HepG2 (cell line): ENCODE data around the gene PIP5K1C. TPM values are rescaled to one million over a fixed set of nuclear protein-coding genes. Genes with fewer than 3 reads are reported as not detected.

ENCODE experiments used
- ATAC-seq: fragments of 200-7000 bp; cut with Tn5 transposase; 3 replicates; pipeline ENCODE4 v1.9.1; 2020; ENCODE audit warnings: mild to moderate bottlenecking, moderate library complexity
- BruUV-seq: library from RNA; stranded (reverse); fragments of 400-500 nt; replicated peaks from 2 replicates; lab custom pipeline; 2021; lab: Mats Ljungman, UMichigan
- CTCF ChIA-PET: fragments of 300-600 bp; formaldehyde crosslinking; extraction: SDS; loops from one replicate; lab custom pipeline; 2021; ENCODE audit warnings: low total read pairs, inconsistent platforms, low intra/inter-chr PET ratio; lab: Yijun Ruan, JAX
- POLR2A ChIA-PET: fragments of 350-600 bp; sonication (Branson Sonifier 250); formaldehyde crosslinking; loops from one replicate; lab custom pipeline; 2020; ENCODE audit warnings: antibody characterized with exemption, inconsistent platforms; lab: Yijun Ruan, JAX
- DNase-seq: peaks from one replicate; pipeline ENCODE4 v3.0.0-alpha.2; 2015; ENCODE audit warnings: low spot score
- FAIRE-seq: peaks from 3 replicates; lab custom pipeline; 2011; peaks lifted over from hg19 to GRCh38; lab: Jason Lieb, UNC
- H2AFZ ChIP-seq: one replicate; pipeline ENCODE4 v1.6.1; 2011; ENCODE audit warnings: low read length, inconsistent platforms
- H3K27ac ChIP-seq: fragments of 300-600 bp; 3 replicates; pipeline ENCODE4 v1.8.0; 2011; ENCODE audit warnings: mixed run types, mild to moderate bottlenecking, mixed read lengths, low read length, inconsistent platforms; ENCODE audit not compliant: insufficient read depth; ENCODE audit errors: extremely low read length
- H3K27me3 ChIP-seq, 2 experiments: fragments of 200-600 bp in 1 of 2; 2 replicates in 1 of 2; 3 replicates in 1 of 2; pipeline versions ENCODE4 v1.6.0 to v1.8.0; 2011; ENCODE audit warnings: low read length in 2 of 2, mild to moderate bottlenecking in 2 of 2, moderate library complexity in 2 of 2, inconsistent platforms in 1 of 2; ENCODE audit not compliant: insufficient read depth in 2 of 2, control insufficient read depth in 1 of 2
- H3K36me3 ChIP-seq, 2 experiments: fragments of 200-600 bp in 1 of 2; replicated peaks in 1 of 2; 2 replicates in 1 of 2; 3 replicates in 1 of 2; pipeline versions ENCODE4 v1.5.1 to v1.8.0; 2011; ENCODE audit warnings: low read length in 2 of 2, inconsistent platforms in 1 of 2; ENCODE audit not compliant: insufficient read depth in 2 of 2, control insufficient read depth in 1 of 2
- H3K4me1 ChIP-seq: 2 replicates; pipeline ENCODE4 v1.5.1; 2012; ENCODE audit warnings: low read length, inconsistent platforms; ENCODE audit not compliant: insufficient read depth
- H3K4me2 ChIP-seq: 2 replicates; pipeline ENCODE4 v1.6.0; 2011; ENCODE audit warnings: low read depth, low read length, inconsistent platforms
- H3K4me3 ChIP-seq, 3 experiments: fragments of 200-600 bp in 1 of 3; sonication (generic), shearing (Covaris generic) in 1 of 3; replicated peaks in 1 of 3; 2 replicates each; pipeline ENCODE4 v1.5.1; 2011 to 2016; ENCODE audit warnings: low read length in 3 of 3, inconsistent platforms in 2 of 3, low read depth in 2 of 3, mild to moderate bottlenecking in 2 of 3, control low read depth in 1 of 3, mixed read lengths in 1 of 3; ENCODE audit not compliant: insufficient read depth in 1 of 3
- H3K79me2 ChIP-seq: one replicate; pipeline ENCODE4 v1.6.1; 2011; ENCODE audit warnings: low read length, inconsistent platforms; ENCODE audit not compliant: insufficient read depth
- H3K9ac ChIP-seq: 2 replicates; pipeline ENCODE4 v1.6.0; 2011; ENCODE audit warnings: mild to moderate bottlenecking, low read depth, low read length, inconsistent platforms; ENCODE audit not compliant: insufficient read depth
- H3K9me3 ChIP-seq: 2 replicates; pipeline ENCODE4 v1.5.1; 2012; ENCODE audit warnings: mild to moderate bottlenecking, low read length
- H4K20me1 ChIP-seq: 2 replicates; pipeline ENCODE4 v1.6.0; 2011; ENCODE audit warnings: inconsistent platforms, mild to moderate bottlenecking, low read length, moderate library complexity; ENCODE audit not compliant: insufficient read depth
- KAT2B ChIP-seq: fragments of 150-350 bp; IDR thresholded peaks from 2 replicates; pipeline ENCODE4 v1.6.1; 2014; ENCODE audit warnings: low read depth, low read length, borderline replicate concordance
- KDM2A ChIP-seq: sonication (generic); formaldehyde crosslinking; IDR thresholded peaks from 2 replicates; pipeline ENCODE4 v1.4.0; 2020; ENCODE audit warnings: low read depth, missing genetic modification reagents, borderline replicate concordance
- KLF13 ChIP-seq: sonication (generic); formaldehyde crosslinking; IDR thresholded peaks from 2 replicates; pipeline ENCODE4 v1.4.0; 2020; ENCODE audit warnings: mild to moderate bottlenecking, missing genetic modification reagents
- NFE2 ChIP-seq: sonication (generic); formaldehyde crosslinking; IDR thresholded peaks from 2 replicates; pipeline ENCODE4 v1.4.0; 2020; ENCODE audit warnings: missing genetic modification reagents
- SP4 ChIP-seq: sonication (generic); formaldehyde crosslinking; IDR thresholded peaks from 2 replicates; pipeline ENCODE4 v1.8.1; 2023; ENCODE audit warnings: mild to moderate bottlenecking, missing genetic modification reagents
- STAG1 ChIP-seq: sonication (generic); formaldehyde crosslinking; IDR thresholded peaks from 2 replicates; pipeline ENCODE4 v1.4.0; 2020; ENCODE audit warnings: missing genetic modification reagents
- ZNF432 ChIP-seq: sonication (generic); formaldehyde crosslinking; IDR thresholded peaks from 2 replicates; pipeline ENCODE4 v1.5.0; 2020; ENCODE audit warnings: missing genetic modification reagents, mild to moderate bottlenecking, borderline replicate concordance
- WGBS: methylation state at CpG from one replicate; pipeline ENCODE4 v1.1.6; 2017; ENCODE audit warnings: low lambda C conversion rate; 5-methylcytosine and 5-hydroxymethylcytosine counted together
- in situ Hi-C: cut with HindIII; loops from 2 replicates; pipeline ENCODE4 v1.10.0; 2017; ENCODE audit warnings: low pct_unique_long_range_greater_than_20kb; ENCODE audit not compliant: extremely low pct_ligation_motif_present
- intact Hi-C: fragments of 100-400 bp; cut with micrococcal nuclease; formaldehyde crosslinking; loops from one replicate; pipeline ENCODE4 v1.10.0; 2022; ENCODE audit not compliant: unreplicated experiment
- polyA plus RNA-seq, 8 experiments: library from polyadenylated mRNA; depleted of rRNA in 3 of 8; stranded (reverse) in 7 of 8; unstranded in 1 of 8; fragments of >200 nt; fragmentation: Illumina TruSeq in 4 of 8; extraction: Trizol in 4 of 8; gene quantifications; 2 replicates each; pipeline versions ENCODE4 v1.2.1 to v1.2.3, GENCODE V29; 2011 to 2016; ENCODE audit warnings: low read depth in 4 of 8, missing spikeins in 1 of 8, mixed read lengths in 1 of 8; ENCODE audit not compliant: insufficient read depth in 1 of 8
- total RNA-seq, 5 experiments: library from RNA; depleted of rRNA; stranded (reverse); fragments of >200 nt; fragmentation: Illumina TruSeq; extraction: Trizol; gene quantifications; 2 replicates each; pipeline ENCODE4 v1.2.3, GENCODE V29; 2016; ENCODE audit warnings: low read depth in 1 of 5
- TF ChIP-seq, protein P1 (sequence below): sonication (generic); formaldehyde crosslinking; IDR thresholded peaks from 2 replicates; pipeline ENCODE4 v1.5.0; 2020; ENCODE audit warnings: mild to moderate bottlenecking, missing genetic modification reagents, moderate library complexity
- TF ChIP-seq, protein P2 (sequence below): sonication (generic); formaldehyde crosslinking; IDR thresholded peaks from 2 replicates; pipeline ENCODE4 v1.5.1; 2020; ENCODE audit warnings: mild to moderate bottlenecking, missing genetic modification reagents, moderate library complexity
- TF ChIP-seq, protein P3 (sequence below): sonication (generic); formaldehyde crosslinking; IDR thresholded peaks from 2 replicates; pipeline ENCODE4 v1.8.0; 2023; ENCODE audit warnings: mild to moderate bottlenecking, missing genetic modification reagents
- TF ChIP-seq, protein P4 (sequence below): sonication (generic); formaldehyde crosslinking; IDR thresholded peaks from 2 replicates; pipeline ENCODE4 v1.5.0; 2020; ENCODE audit warnings: mild to moderate bottlenecking, missing genetic modification reagents

Gene PIP5K1C
- total and polyA plus RNA-seq, 2 of the 13 experiments (the other 11 are each of a cell fraction or from before 2014, with no cell fraction given), result 3.6 to 4.3 TPM

DNA sequence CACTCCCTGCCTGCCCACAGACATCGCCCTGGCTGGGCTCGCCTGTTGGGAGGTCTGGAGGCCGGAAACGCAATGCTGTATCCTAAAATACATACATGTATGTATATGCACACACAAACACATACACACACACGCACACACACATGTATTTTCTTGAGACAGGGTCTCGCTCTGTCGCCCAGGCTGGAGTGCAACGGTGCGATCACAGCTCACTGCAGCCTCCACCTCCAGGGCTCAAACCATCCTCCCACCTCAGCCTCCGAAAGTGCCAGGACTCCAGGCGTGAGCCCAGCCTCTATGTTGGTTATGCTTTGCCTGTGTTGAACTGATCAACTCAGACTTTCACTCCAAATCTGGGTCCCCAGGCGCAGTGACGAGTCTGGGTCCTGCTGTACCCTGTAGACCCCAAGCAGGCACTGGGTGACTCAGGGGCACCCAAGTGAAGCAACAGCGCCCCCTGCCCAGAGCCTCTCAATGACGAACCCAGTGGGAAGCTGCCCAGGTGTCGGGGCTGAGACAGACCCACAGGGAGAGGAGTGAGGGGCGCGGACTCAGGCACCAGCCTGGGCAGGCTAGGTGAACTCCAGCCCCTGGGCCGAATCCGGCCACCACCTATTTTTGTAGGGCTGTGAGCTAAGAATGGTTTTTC lies 46.3 kb downstream of the PIP5K1C start:
- Histone ChIP-seq H3K79me2 (no peaks in the 10 kb centered on the region), H3K4me3 (no peak overlapping the region), H3K4me1 (no peaks in the 10 kb centered on the region), H4K20me1 (no peaks in the 10 kb centered on the region), H3K9ac (no peak overlapping the region), H3K9me3 (no peaks in the 10 kb centered on the region), H3K27ac (no peak overlapping the region), H3K4me2 (no peak overlapping the region), H3K36me3 (peaks cover 1 to 13% of the 10 kb centered on the region in 2 experiments; a peak in 4 of 5 replicates), H3K27me3 (no peaks in the 10 kb centered on the region), H2AFZ (no peak overlapping the region)
- WGBS, result 95% methylated on average over 13 of the region's 20 CpGs
- POLR2A ChIA-PET, result no interaction called here
- in situ Hi-C loops, result no loop called here
- DNase-seq (no peak), FAIRE-seq (no peak), ATAC-seq (no peak; the same call in 2 of the 3 replicates)
- BruUV-seq, result no TSS peak
- CTCF ChIA-PET, result no interaction called here
- intact Hi-C loops, result no loop called here
- no peak for TF ChIP-seq KLF13 (CRISPR knock-in tag)
- no peak for TF ChIP-seq KDM2A (CRISPR knock-in tag)
- TF ChIP-seq SP4 (CRISPR knock-in tag), result no peak
- no peak for TF ChIP-seq KAT2B
- TF ChIP-seq, protein P1, sequence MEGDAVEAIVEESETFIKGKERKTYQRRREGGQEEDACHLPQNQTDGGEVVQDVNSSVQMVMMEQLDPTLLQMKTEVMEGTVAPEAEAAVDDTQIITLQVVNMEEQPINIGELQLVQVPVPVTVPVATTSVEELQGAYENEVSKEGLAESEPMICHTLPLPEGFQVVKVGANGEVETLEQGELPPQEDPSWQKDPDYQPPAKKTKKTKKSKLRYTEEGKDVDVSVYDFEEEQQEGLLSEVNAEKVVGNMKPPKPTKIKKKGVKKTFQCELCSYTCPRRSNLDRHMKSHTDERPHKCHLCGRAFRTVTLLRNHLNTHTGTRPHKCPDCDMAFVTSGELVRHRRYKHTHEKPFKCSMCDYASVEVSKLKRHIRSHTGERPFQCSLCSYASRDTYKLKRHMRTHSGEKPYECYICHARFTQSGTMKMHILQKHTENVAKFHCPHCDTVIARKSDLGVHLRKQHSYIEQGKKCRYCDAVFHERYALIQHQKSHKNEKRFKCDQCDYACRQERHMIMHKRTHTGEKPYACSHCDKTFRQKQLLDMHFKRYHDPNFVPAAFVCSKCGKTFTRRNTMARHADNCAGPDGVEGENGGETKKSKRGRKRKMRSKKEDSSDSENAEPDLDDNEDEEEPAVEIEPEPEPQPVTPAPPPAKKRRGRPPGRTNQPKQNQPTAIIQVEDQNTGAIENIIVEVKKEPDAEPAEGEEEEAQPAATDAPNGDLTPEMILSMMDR, result peak; percentile 54
- TF ChIP-seq, protein P2, sequence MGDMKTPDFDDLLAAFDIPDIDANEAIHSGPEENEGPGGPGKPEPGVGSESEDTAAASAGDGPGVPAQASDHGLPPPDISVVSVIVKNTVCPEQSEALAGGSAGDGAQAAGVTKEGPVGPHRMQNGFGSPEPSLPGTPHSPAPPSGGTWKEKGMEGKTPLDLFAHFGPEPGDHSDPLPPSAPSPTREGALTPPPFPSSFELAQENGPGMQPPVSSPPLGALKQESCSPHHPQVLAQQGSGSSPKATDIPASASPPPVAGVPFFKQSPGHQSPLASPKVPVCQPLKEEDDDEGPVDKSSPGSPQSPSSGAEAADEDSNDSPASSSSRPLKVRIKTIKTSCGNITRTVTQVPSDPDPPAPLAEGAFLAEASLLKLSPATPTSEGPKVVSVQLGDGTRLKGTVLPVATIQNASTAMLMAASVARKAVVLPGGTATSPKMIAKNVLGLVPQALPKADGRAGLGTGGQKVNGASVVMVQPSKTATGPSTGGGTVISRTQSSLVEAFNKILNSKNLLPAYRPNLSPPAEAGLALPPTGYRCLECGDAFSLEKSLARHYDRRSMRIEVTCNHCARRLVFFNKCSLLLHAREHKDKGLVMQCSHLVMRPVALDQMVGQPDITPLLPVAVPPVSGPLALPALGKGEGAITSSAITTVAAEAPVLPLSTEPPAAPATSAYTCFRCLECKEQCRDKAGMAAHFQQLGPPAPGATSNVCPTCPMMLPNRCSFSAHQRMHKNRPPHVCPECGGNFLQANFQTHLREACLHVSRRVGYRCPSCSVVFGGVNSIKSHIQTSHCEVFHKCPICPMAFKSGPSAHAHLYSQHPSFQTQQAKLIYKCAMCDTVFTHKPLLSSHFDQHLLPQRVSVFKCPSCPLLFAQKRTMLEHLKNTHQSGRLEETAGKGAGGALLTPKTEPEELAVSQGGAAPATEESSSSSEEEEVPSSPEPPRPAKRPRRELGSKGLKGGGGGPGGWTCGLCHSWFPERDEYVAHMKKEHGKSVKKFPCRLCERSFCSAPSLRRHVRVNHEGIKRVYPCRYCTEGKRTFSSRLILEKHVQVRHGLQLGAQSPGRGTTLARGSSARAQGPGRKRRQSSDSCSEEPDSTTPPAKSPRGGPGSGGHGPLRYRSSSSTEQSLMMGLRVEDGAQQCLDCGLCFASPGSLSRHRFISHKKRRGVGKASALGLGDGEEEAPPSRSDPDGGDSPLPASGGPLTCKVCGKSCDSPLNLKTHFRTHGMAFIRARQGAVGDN, result 0 out of 2 replicates have a peak, but pooled peaks have one; percentile 10
- TF ChIP-seq, protein P3, sequence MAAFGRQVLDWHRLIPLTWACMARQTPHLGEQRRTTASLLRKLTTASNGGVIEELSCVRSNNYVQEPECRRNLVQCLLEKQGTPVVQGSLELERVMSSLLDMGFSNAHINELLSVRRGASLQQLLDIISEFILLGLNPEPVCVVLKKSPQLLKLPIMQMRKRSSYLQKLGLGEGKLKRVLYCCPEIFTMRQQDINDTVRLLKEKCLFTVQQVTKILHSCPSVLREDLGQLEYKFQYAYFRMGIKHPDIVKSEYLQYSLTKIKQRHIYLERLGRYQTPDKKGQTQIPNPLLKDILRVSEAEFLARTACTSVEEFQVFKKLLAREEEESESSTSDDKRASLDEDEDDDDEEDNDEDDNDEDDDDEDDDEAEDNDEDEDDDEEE (CRISPR knock-in tag), result no peak
- TF ChIP-seq NFE2, result no peak
- TF ChIP-seq, protein P4, sequence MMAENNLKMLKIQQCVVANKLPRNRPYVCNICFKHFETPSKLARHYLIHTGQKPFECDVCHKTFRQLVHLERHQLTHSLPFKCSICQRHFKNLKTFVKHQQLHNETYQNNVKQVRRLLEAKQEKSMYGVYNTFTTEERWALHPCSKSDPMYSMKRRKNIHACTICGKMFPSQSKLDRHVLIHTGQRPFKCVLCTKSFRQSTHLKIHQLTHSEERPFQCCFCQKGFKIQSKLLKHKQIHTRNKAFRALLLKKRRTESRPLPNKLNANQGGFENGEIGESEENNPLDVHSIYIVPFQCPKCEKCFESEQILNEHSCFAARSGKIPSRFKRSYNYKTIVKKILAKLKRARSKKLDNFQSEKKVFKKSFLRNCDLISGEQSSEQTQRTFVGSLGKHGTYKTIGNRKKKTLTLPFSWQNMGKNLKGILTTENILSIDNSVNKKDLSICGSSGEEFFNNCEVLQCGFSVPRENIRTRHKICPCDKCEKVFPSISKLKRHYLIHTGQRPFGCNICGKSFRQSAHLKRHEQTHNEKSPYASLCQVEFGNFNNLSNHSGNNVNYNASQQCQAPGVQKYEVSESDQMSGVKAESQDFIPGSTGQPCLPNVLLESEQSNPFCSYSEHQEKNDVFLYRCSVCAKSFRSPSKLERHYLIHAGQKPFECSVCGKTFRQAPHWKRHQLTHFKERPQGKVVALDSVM, result peak; percentile 68; the same call in 1 of the 2 replicates
- TF ChIP-seq STAG1, result peak; percentile 31; the same call in 1 of the 2 replicates
- no peak for TF ChIP-seq ZNF432 (CRISPR knock-in tag)
